GM12892 (cell line): Measurements from ENCODE around the gene MRE11.

Experiments
- POLR2A ChIP-seq: IDR thresholded peaks from 2 replicates; pipeline ENCODE4 v1.6.1; 2011; ENCODE audit warnings: low read depth, low read length, control low read depth
- POLR2AphosphoS5 ChIP-seq: IDR thresholded peaks from 2 replicates; pipeline ENCODE4 v1.6.1; 2011; ENCODE audit warnings: low read depth, low read length, control low read depth

GRCh38 chr11:94472916-94473799, 20.5 kb downstream of the MRE11 start:
- no peak for TF ChIP-seq POLR2AphosphoS5
- TF ChIP-seq POLR2A = no peak
